GM18858 (cell line): ENCODE results near the gene PACRG.

ENCODE experiments used
- ATAC-seq: cut with Tn5 transposase; IDR thresholded peaks from one replicate; pipeline ENCODE4 v1.9.1; 2021; ENCODE audit not compliant: unreplicated experiment

PACRG gene

DNA sequence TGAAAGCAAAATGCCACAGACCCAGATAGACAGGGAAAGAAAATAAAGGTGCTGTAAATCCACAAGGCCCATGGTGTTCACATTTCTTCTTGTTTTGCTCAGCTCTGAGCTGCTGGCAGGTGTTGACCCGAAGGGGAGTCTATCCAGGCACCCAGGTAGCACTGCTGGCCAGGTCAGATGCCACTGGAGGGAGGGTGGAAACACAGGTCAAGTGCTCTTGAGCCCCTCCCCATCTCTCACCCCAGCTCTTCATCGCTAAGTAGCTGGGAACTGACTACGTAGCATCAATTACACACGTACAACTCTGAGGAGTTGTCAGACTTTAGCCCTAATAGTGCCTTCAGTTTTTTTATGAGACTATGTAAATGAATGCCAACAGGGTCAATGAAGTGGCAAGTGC, 399.0 kb downstream of the PACRG start:
- no peak for ATAC-seq

DNA sequence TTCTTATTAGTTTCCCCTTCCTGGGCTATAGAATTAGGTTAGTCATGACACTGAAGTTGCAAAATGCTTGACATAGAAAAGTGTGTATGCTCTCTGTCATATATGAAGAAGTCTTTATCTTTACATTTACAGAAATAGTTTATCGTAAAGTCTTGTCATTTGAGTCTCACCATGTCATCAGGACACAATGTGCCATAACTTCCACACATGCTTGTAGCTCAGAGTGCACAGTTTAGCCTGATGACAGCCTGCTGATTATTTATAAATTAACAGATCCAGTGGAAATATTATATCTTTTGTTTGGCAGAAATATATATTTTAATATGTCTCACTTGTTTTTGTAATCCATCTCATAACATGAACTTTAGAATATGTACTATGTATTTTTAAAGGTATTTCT, 399.8 kb downstream of the PACRG start:
- no peak for ATAC-seq

DNA sequence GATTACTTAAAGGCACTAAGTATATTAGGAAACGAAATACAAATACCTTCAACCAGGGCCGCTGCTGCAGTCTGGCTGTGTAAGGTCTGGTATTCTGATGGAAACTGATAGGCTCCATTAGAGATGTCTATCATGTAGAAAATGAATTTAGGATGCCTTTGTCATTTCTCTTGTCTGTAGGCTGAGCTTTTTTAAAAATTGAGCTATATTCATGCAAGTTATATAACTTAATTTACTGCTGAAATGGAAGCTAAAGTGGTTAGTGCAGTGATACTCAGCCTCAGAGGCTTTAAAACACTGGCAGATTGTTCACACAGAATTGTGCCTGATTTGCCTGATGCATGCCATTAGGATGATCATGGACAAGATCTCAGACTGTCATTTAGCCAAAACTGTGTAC, 400.6 kb downstream of the PACRG start:
- no peak for ATAC-seq

DNA sequence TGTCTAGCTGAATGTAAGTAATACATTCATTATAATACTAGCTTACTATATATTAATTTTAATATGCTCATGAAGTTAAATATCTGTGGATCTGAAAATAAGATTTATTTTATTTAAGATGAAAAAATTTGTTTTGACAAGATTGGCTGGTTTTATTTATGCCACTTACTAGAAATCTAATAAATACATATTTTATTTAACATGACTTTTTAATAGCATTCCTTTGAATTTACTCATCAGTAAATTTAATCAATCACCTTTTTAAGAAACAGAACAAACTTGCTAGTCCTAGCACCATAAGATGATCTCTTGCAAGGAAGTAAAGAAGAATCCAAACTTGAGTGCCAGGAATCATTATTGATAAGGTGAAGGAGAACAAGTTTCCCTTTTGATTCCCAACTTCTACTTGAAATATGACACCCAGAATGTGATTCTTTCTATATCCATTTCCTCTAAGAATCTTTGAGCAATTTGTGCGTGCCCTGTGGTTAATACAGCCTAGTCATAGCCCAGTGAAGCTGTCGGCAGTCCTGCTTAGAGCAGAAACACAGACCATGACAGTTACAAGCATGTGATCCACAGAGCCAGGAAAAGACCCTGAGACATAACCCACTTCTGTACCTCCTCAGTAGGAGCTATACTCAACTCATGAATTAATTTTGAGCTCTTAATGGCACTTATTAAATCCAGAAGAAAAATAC, 404.4 kb downstream of the PACRG start:
- no peak for ATAC-seq

DNA sequence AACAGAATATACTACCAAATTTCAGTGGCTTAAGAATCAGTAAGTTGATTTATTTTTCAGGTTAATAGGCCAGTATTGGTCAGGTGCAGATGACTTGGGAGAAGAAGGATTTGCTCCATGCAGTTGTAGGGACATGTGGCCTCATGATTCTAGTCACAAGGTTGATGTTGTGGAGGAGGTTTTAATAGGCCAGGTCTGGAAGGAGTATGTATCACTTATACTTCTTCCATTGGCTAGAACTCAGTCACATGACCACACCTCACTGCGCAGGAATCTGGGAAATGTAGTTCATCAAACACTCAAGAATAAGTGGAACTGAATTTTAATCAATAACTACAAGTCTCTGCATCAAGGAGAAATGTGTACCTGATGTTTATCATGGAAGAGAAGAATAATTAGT, 405.2 kb downstream of the PACRG start:
- no peak for ATAC-seq

DNA sequence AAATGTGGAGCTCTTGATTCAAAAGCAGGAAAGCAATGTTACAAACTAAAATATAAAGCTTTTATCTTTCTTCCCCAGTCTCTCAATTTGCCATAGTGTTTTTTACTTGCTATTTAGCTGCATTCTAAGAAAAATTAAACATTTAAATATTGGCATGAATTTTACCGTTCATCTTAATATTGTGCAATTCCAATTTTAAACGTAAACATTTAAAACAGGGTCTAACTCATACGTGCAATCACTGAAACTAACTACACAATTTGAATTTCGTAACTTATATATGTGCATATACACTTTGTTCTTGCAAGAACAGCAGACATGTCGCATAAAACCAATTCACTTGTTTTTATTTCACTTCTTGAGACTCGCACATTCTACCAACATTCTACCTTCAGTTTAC, 405.9 kb downstream of the PACRG start:
- ATAC-seq = no peak

DNA sequence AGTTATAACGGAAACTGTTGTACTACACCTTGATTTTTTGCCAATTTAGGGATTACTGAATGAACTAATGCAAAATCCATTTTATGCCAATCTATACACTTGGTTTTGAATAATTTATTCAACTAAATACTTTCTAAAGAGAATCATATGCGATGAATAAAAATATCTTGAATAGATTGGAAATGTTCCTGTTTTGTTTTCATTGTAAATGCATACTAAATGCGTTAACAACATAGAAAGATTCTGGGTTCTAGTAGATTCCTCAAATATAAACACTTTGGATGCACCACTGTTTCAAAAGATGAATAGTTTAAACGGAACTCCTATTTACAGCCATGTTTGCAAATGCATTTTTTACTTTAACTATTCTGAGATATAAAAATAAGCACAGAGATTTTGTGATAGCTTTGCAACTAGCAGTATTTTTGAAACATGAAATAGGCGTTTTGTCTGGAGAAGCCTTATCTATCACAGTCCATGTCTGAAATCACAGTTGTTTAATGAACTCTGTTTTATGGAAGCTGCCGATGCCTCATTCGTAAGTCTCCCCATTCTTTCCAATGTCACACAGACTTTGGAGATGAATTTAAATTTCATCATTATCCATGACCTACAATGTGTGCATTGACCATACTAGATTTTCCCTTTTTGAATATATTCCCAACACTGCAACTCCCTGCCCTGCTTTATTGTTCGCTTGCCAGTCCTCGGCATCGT, 409.1 kb downstream of the PACRG start:
- no peak for ATAC-seq

DNA sequence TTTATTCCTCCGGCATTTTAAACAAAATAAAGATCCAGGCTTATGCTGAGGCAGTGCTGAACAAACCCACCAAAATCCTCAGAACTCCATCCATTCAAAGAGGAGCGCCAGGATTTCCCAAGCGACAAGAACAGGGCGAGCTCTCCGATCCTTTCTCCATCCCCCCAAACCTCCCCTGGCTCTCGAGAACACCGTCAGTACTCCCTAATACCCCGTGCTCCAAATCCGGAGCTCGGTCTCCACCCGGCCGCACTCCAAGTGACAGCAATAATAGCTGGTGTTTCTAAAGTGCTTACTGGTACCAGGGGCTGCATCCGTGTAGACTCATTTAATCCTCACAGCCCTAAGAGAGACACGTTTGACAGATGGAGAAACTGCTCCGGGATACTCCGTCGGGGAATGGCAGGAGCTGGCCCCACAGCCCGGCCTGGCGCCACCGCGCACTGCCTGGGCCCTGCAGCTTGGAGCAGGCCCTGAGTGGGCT, 409.7 kb downstream of the PACRG start:
- no peak for ATAC-seq

DNA sequence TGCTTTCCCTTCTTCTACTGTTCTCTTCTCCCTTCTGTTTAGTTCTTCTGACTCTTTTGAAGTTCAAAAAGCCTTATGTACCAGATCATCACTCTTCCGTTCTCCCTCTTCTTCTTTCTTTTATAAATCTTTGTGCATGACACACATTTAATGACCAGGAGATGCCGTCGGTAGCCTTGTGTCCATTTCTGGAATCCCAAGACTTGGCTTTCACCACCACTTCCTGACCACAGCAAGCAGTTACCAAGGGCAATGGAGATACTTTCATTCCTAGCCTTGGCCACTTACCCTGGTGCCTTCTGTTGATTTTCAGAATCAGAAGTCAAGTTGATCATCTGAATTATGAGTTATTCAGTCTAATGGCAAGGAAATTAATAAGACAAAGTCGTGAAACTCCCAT, 418.3 kb downstream of the PACRG start:
- ATAC-seq = no peak

DNA sequence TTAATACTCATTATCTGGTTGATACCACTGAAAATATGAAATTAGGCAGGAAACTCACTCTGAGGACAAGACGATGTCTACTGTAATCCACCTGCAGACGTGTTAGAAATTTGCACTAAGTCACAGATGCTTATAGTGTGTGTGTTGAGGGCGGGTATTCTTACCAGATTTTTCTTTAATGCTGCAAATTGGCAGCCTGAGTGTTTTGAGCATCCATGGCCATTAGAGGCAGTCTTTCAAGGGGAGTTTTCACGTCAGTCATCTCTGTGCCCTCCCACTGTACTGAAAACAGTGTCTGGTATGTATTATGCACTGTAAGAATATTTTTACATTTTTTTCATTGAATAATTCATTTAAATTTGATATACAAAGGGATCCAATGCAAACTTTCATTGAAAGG, 420.2 kb downstream of the PACRG start:
- no peak for ATAC-seq

DNA sequence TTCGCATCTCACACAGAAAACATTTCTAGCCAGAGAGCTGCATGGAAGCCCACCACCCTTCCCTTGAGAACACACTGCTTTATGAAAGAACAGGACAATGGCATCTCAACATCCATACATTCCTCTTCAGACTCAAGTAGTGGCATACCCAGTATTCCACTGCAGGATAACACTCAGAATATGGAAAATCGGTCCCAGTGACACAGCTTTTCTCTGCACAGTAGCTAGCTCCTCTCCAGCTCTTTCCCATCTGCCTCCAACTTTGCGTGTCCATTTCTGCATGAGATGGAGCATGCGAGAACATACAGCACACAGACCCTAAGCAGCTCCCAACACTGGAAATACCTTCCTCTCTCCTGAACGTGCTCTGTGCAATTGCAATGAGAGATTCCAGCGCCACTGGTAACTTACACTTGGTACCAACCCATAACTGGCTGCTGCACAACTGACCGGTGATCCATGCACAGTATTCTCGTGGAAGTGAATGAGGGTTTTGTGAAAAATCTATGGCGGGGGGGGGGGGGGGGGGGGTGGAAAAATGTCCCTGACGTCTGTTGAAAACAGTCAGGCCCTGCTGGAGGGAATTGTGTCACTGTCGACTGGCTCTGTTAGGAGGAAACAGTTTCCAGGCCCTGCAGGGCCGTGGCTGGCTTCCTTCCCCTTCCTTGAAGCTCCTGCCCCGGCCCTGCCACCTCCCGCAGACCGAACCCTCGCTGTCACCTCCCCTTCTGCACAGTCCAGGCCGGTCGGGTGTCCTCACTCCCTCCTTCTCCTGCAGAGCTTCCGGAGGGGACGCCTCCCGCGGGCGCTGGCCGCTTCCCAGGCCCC, 420.9 kb downstream of the PACRG start:
- no peak for ATAC-seq

DNA sequence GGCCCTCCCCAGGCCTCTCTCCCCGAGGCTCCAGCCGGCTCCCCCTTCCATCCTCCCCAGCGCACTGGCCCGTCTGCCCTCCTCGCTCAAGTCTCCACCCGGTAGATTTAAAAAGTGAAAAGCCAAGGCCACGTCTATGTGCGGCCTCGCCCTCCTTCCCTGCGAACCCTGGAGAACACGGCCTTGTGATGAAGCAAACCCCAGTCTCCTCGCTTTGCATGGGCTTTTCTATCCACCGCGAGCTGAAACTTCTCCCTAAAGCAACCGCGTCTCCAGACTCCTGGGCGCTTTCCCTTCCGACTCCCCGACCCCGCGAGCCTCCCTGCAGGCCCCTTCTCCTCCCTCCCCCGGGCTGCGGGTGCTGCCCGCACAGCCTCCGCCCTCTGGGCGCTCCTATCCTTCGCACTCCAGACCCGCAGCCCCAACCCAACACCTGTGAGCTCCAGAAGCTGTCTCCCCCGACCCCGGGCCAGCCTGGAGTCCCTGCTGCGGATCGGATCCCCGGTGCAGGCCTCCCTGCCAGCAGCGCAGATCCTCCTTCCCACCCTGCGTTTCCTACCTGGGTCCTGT, 421.6 kb downstream of the PACRG start:
- no peak for ATAC-seq

DNA sequence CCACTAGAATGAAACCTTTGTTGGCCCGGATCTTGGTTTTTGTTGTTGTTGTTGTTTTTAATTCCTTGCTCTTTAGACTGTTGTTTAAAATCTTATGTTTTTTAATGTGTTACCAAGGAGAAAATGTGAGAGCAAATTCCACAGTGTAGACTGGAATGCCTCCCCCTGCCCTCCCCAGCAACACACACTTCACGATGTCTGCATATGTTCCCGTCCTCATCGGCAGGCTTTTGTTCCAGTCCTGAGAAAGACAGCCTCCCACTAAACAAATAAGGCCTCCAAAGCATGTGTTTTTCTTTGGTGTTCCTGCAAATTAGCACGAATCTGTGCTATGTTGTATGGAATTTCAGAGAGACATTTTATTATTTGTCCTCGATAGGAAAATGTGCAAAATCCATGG, 423.4 kb downstream of the PACRG start:
- ATAC-seq = no peak

DNA sequence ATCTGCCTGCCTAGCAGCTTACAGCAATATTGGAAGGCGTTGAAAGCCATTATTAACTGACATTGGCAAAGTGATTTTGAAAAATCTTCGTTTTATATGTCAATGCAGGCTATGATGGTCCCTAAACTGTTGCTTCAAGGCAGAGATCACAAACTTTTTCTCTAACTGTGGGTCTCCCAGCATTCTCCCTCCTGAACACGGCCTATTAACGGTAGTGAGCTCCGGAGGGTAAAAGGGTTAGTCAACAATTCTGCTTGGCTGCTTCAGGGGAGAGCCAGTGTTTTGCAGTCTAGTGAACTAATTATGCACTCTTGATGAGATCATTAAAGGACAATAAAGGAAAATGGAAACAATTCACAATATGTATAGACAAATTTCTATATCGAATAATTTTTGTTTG, 424.9 kb downstream of the PACRG start:
- ATAC-seq = no peak

DNA sequence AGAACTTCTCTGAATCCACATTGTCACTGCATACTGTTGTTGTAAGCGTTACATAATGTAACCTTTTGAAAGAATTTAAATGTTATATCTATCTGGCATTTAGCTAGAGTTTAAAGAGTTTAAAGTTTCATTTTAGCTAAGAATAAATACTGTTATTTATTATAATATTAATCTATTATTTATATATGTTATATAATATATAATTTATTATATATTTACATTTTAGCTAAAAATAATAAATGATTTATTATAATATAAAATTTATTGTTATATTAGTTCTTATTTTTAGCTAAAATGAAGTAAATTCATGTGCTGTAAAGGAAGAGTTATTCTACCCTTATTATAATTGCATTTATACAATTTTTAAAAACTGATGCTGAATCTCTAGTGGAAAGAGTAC, 431.3 kb downstream of the PACRG start:
- ATAC-seq = no peak

DNA sequence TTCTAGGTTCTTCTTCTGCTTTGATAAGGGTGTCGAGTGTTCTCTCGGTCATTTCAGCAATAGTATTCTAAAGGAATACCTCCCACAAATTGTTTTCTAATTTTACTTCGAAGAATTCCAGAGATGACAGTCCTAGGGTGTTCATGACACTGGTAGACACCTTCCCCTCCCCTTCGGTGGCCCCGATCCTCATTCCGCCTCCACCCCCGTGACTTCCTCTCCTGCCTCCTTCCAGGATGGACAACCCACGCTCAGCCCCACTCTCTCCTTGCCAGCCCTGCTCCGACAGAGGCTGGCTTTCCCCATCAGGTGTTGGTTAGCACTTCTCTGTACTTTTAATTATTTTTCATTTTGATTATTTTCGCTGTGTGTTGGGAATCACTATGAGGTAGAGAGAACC, 431.9 kb downstream of the PACRG start:
- no peak for ATAC-seq

DNA sequence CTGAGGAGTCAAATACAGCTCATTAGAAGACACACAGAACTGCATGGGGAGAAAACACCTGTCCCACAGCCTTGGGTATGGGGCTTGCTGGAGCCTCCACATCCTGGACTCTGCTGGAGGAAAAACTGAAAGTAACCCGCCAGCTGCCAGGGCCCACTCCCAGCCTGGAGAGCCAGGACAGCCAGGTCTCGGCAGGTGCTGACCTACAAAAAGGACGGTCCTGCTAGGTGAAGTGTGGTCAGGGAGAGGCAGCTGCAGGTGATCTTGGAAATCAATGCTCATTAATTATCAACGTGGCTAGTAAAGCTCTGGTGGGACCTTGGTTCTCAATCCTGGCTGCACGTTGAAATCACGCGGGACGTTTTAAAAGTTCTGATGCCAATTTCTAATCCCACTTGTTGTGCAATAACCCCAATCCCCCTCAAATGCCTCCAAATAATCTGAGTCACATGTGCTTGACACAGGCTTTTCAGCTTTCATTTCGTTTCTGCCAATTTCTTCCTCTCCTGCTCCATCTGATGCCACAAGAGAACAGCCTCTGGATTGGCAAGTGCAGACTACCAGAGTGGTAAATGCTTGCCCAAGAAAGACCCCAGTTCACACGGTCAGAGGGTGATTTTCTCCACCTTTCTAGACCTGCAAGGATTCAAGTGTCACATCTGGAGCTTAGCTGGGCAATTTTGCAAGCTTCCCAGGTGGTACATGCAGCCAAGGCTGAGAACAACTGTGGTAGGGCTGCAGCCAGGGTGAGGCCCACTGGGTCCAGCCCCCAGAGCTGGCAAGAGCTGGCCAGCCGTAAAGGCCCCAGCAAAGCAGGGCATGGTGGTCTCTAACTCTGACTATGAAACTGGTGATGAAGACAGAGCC, 434.5 kb downstream of the PACRG start:
- ATAC-seq = no peak

DNA sequence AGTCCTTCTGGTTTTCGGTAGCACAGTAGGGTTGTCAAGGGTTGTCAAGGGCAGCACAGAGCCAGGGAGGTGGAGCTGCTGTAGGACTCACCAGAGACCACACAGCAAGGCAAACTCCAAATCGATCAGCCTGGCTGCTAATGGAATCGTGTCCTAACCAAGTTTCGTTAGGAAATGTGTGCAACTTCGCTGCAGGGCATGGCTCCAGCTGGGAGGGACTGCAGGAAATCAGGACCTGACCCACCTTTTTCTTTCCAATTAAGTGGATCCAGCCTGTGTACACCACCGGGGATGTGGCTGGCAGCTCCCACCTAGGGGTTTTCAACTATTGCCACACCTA, 435.1 kb downstream of the PACRG start:
- ATAC-seq = no peak

DNA sequence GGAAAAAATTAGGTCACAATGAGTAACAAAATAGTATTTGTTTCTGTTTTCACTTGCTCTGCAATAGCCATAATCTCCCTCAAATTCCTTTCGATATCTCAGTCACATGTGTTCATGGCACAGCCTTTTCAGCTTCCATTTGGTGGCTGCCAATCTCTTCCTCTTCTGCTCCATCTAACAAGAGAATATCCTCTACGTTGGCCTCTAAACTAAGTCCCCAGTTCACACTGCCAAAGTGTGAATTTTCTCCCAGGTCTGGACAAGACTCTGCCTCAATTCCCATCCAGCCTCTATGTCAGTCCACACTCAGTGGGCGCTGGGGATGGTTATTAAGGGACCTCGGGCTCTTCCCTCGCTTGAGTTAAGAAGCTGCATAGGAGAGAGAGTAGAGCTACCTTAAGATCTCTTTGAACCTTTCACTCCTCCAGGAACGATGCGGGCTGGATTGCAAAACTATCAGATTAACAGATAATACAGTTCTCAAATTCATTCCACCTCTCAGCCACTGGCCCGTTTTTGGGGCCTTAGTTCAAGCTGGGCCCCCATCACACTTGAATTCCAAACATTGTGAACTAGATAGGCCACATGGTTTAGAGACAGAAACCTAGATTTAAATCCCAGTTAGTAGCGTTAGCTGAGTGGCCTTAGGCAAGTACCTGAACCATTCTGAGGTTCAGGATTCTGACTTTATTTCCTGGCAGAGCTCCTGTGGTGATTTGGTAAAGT, 436.6 kb downstream of the PACRG start:
- no peak for ATAC-seq
